HepG2 (cell line): ENCODE data around the gene NUBP1. TPM values are rescaled to one million over a fixed set of nuclear protein-coding genes. Genes with fewer than 3 reads are reported as not detected.

Experiments
- ATAC-seq: fragments of 200-7000 bp; cut with Tn5 transposase; 3 replicates; pipeline ENCODE4 v1.9.1; 2020; ENCODE audit warnings: mild to moderate bottlenecking, moderate library complexity
- BruUV-seq: library from RNA; stranded (reverse); fragments of 400-500 nt; replicated peaks from 2 replicates; lab custom pipeline; 2021; lab: Mats Ljungman, UMichigan
- CTCF ChIA-PET: fragments of 300-600 bp; formaldehyde crosslinking; extraction: SDS; loops from one replicate; lab custom pipeline; 2021; ENCODE audit warnings: low total read pairs, inconsistent platforms, low intra/inter-chr PET ratio; lab: Yijun Ruan, JAX
- POLR2A ChIA-PET: fragments of 350-600 bp; sonication (Branson Sonifier 250); formaldehyde crosslinking; loops from one replicate; lab custom pipeline; 2020; ENCODE audit warnings: antibody characterized with exemption, inconsistent platforms; lab: Yijun Ruan, JAX
- DNase-seq: peaks from one replicate; pipeline ENCODE4 v3.0.0-alpha.2; 2015; ENCODE audit warnings: low spot score
- FAIRE-seq: peaks from 3 replicates; lab custom pipeline; 2011; peaks lifted over from hg19 to GRCh38; lab: Jason Lieb, UNC
- H2AFZ ChIP-seq: one replicate; pipeline ENCODE4 v1.6.1; 2011; ENCODE audit warnings: low read length, inconsistent platforms
- H3K27ac ChIP-seq: fragments of 300-600 bp; 3 replicates; pipeline ENCODE4 v1.8.0; 2011; ENCODE audit warnings: mixed run types, mild to moderate bottlenecking, mixed read lengths, low read length, inconsistent platforms; ENCODE audit not compliant: insufficient read depth; ENCODE audit errors: extremely low read length
- H3K27me3 ChIP-seq, 2 experiments: fragments of 200-600 bp in 1 of 2; 2 replicates in 1 of 2; 3 replicates in 1 of 2; pipeline versions ENCODE4 v1.6.0 to v1.8.0; 2011; ENCODE audit warnings: low read length in 2 of 2, mild to moderate bottlenecking in 2 of 2, moderate library complexity in 2 of 2, inconsistent platforms in 1 of 2; ENCODE audit not compliant: insufficient read depth in 2 of 2, control insufficient read depth in 1 of 2
- H3K36me3 ChIP-seq, 2 experiments: fragments of 200-600 bp in 1 of 2; replicated peaks in 1 of 2; 2 replicates in 1 of 2; 3 replicates in 1 of 2; pipeline versions ENCODE4 v1.5.1 to v1.8.0; 2011; ENCODE audit warnings: low read length in 2 of 2, inconsistent platforms in 1 of 2; ENCODE audit not compliant: insufficient read depth in 2 of 2, control insufficient read depth in 1 of 2
- H3K4me1 ChIP-seq: 2 replicates; pipeline ENCODE4 v1.5.1; 2012; ENCODE audit warnings: low read length, inconsistent platforms; ENCODE audit not compliant: insufficient read depth
- H3K4me2 ChIP-seq: 2 replicates; pipeline ENCODE4 v1.6.0; 2011; ENCODE audit warnings: low read depth, low read length, inconsistent platforms
- H3K4me3 ChIP-seq, 3 experiments: fragments of 200-600 bp in 1 of 3; sonication (generic), shearing (Covaris generic) in 1 of 3; replicated peaks in 1 of 3; 2 replicates each; pipeline ENCODE4 v1.5.1; 2011 to 2016; ENCODE audit warnings: low read length in 3 of 3, inconsistent platforms in 2 of 3, low read depth in 2 of 3, mild to moderate bottlenecking in 2 of 3, control low read depth in 1 of 3, mixed read lengths in 1 of 3; ENCODE audit not compliant: insufficient read depth in 1 of 3
- H3K79me2 ChIP-seq: one replicate; pipeline ENCODE4 v1.6.1; 2011; ENCODE audit warnings: low read length, inconsistent platforms; ENCODE audit not compliant: insufficient read depth
- H3K9ac ChIP-seq: 2 replicates; pipeline ENCODE4 v1.6.0; 2011; ENCODE audit warnings: mild to moderate bottlenecking, low read depth, low read length, inconsistent platforms; ENCODE audit not compliant: insufficient read depth
- H3K9me3 ChIP-seq: 2 replicates; pipeline ENCODE4 v1.5.1; 2012; ENCODE audit warnings: mild to moderate bottlenecking, low read length
- H4K20me1 ChIP-seq: 2 replicates; pipeline ENCODE4 v1.6.0; 2011; ENCODE audit warnings: inconsistent platforms, mild to moderate bottlenecking, low read length, moderate library complexity; ENCODE audit not compliant: insufficient read depth
- DNMT1 ChIP-seq: sonication (generic); formaldehyde crosslinking; IDR thresholded peaks from 2 replicates; pipeline ENCODE4 v1.5.1; 2020; ENCODE audit warnings: mild to moderate bottlenecking, missing genetic modification reagents
- HNF4A ChIP-seq: sonication (generic); formaldehyde crosslinking; IDR thresholded peaks from 2 replicates; pipeline ENCODE4 v1.4.0; 2020; ENCODE audit warnings: missing genetic modification reagents
- ZNF781 ChIP-seq: sonication (generic); formaldehyde crosslinking; IDR thresholded peaks from 2 replicates; pipeline ENCODE4 v1.5.1; 2020; ENCODE audit warnings: borderline replicate concordance, mild to moderate bottlenecking, missing genetic modification reagents; ENCODE audit errors: not compliant biosample characterization
- WGBS: methylation state at CpG from one replicate; pipeline ENCODE4 v1.1.6; 2017; ENCODE audit warnings: low lambda C conversion rate; 5-methylcytosine and 5-hydroxymethylcytosine counted together
- in situ Hi-C: cut with HindIII; loops from 2 replicates; pipeline ENCODE4 v1.10.0; 2017; ENCODE audit warnings: low pct_unique_long_range_greater_than_20kb; ENCODE audit not compliant: extremely low pct_ligation_motif_present
- intact Hi-C: fragments of 100-400 bp; cut with micrococcal nuclease; formaldehyde crosslinking; loops from one replicate; pipeline ENCODE4 v1.10.0; 2022; ENCODE audit not compliant: unreplicated experiment
- polyA plus RNA-seq, 8 experiments: library from polyadenylated mRNA; depleted of rRNA in 3 of 8; stranded (reverse) in 7 of 8; unstranded in 1 of 8; fragments of >200 nt; fragmentation: Illumina TruSeq in 4 of 8; extraction: Trizol in 4 of 8; gene quantifications; 2 replicates each; pipeline versions ENCODE4 v1.2.1 to v1.2.3, GENCODE V29; 2011 to 2016; ENCODE audit warnings: low read depth in 4 of 8, missing spikeins in 1 of 8, mixed read lengths in 1 of 8; ENCODE audit not compliant: insufficient read depth in 1 of 8
- small RNA-seq, 3 experiments: library from RNA; depleted of rRNA; stranded (forward); fragments of <200 nt; gene quantifications; one replicate each; pipeline ENCODE3, GENCODE V24; 2012; ENCODE audit warnings: low read depth in 2 of 3, low replicate concordance in 1 of 3; ENCODE audit not compliant: insufficient read length in 3 of 3, insufficient read depth in 2 of 3
- total RNA-seq, 5 experiments: library from RNA; depleted of rRNA; stranded (reverse); fragments of >200 nt; fragmentation: Illumina TruSeq; extraction: Trizol; gene quantifications; 2 replicates each; pipeline ENCODE4 v1.2.3, GENCODE V29; 2016; ENCODE audit warnings: low read depth in 1 of 5

Gene NUBP1
- total and polyA plus RNA-seq, 2 of the 13 experiments (the other 11 are each of a cell fraction or from before 2014, with no cell fraction given), result 53.5 to 70.4 TPM

GRCh38 chr16:10817963-10818941 is 74.6 kb downstream of the NUBP1 start, which contains the start of gene TVP23A:
Gene TVP23A (minus strand): TSS chr16:10818794. CDS start chr16:10818493, 301 bp downstream.
- no TSS peak for BruUV-seq
- H3K27me3 ChIP-seq, result peaks cover 5 to 30% of the 10 kb centered on the region in 2 experiments
- no peak within 1 kb of the TSS for H2AFZ ChIP-seq
- no peaks in the 10 kb centered on the region for H3K36me3 ChIP-seq
- H3K9me3 ChIP-seq, result no peaks in the 10 kb centered on the region
- TF ChIP-seq ZNF781, result no peak
- 0 out of 2 replicates have a peak, but pooled peaks have one; percentile 48 for TF ChIP-seq DNMT1 (CRISPR knock-in tag)
- TF ChIP-seq HNF4A, result peak; percentile 54; the same call in 1 of the 2 replicates
- H4K20me1 ChIP-seq, result no peaks in the 10 kb centered on the region
- 63% methylated on average over 62 of the region's 64 CpGs for WGBS
- no peaks in the 10 kb centered on the region for H3K79me2 ChIP-seq
- H3K4me1 ChIP-seq, result no peaks in the 10 kb centered on the region
- intact Hi-C loops (no loop called here), in situ Hi-C loops (no loop called here)
- H3K27ac ChIP-seq, result no peak within 1 kb of the TSS
- no peak within 1 kb of the TSS for H3K9ac ChIP-seq
- ChIA-PET POLR2A (no interaction called here), CTCF (no interaction called here)
- DNase-seq (no peak), ATAC-seq (peak; percentile 66), FAIRE-seq (peak; percentile 37)
- H3K4me3 ChIP-seq, result no peak within 1 kb of the TSS
- H3K4me2 ChIP-seq, result no peak within 1 kb of the TSS

Small RNA genes within 50 kb of the gene (small RNA-seq; reads per million reads assigned to genes)
- gene MTND4LP24 (0 reads per million in 3 experiments), gene MTND6P33 (0 reads per million in 3 experiments)

Other genes with a start within 250 kb of the NUBP1 start
- 13.4 and 24.6 TPM in 2 replicates for gene EMP2, start 163.2 kb upstream of the NUBP1 start, total RNA-seq (2016; rRNA removed; fragmentation: Illumina TruSeq; extraction: Trizol)
- 84.4 and 91.2 TPM in 2 replicates for gene EMP2, start 163.2 kb upstream of the NUBP1 start, polyA plus RNA-seq (2011; rRNA removed)
- gene TEKT5, start 48.9 kb upstream of the NUBP1 start, total RNA-seq (2016; rRNA removed; fragmentation: Illumina TruSeq; extraction: Trizol), result not detected in 2 replicates
- 0.16 and 0.25 TPM in 2 replicates for gene TEKT5, start 48.9 kb upstream of the NUBP1 start, polyA plus RNA-seq (2011; rRNA removed)
- gene TVP23A, start 75.0 kb downstream of the NUBP1 start, total RNA-seq (2016; rRNA removed; fragmentation: Illumina TruSeq; extraction: Trizol), result not detected in 2 replicates
- gene TVP23A, start 75.0 kb downstream of the NUBP1 start, polyA plus RNA-seq (2011; rRNA removed), result 0.01 TPM in 1 of 2 replicates, not detected in the other
- gene CIITA, start 133.4 kb downstream of the NUBP1 start, total RNA-seq (2016; rRNA removed; fragmentation: Illumina TruSeq; extraction: Trizol), result 0.09 and 0.11 TPM in 2 replicates
- gene CIITA, start 133.4 kb downstream of the NUBP1 start, polyA plus RNA-seq (2011; rRNA removed), result 0.05 and 0.08 TPM in 2 replicates
- gene DEXI, start 198.6 kb downstream of the NUBP1 start, total RNA-seq (2016; rRNA removed; fragmentation: Illumina TruSeq; extraction: Trizol), result 57.9 and 70.4 TPM in 2 replicates
- 51.5 and 54.4 TPM in 2 replicates for gene DEXI, start 198.6 kb downstream of the NUBP1 start, polyA plus RNA-seq (2011; rRNA removed)
- 10.3 and 13.6 TPM in 2 replicates for gene CLEC16A, start 200.7 kb downstream of the NUBP1 start, total RNA-seq (2016; rRNA removed; fragmentation: Illumina TruSeq; extraction: Trizol)
- 8.5 and 9.5 TPM in 2 replicates for gene CLEC16A, start 200.7 kb downstream of the NUBP1 start, polyA plus RNA-seq (2011; rRNA removed)